GM18868 (cell line): ENCODE results near the gene TMEM135.

Experiments
- ATAC-seq: cut with Tn5 transposase; IDR thresholded peaks from one replicate; pipeline ENCODE4 v1.9.1; 2021; ENCODE audit warnings: mild to moderate bottlenecking, moderate library complexity; ENCODE audit not compliant: unreplicated experiment

TMEM135 gene

DNA sequence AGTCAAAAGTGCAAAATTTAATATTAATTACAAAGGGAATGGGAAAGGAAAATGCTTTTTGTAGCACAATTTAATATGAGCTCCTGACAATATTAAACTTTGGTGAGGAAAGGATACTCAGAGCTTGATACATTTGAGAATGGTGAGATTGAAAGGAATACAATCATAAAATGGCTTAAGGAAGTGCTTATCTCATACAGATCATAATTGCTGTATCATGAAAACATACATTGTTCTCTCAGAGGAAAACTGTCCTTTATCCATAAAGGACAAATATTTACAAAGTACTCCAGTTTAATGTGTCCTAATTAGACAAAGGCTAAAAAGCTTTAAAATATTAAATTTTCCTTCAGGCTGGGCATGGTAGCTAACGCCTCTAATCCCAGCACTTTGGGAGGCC lies 260.4 kb downstream of the TMEM135 start:
- ATAC-seq = no peak

DNA sequence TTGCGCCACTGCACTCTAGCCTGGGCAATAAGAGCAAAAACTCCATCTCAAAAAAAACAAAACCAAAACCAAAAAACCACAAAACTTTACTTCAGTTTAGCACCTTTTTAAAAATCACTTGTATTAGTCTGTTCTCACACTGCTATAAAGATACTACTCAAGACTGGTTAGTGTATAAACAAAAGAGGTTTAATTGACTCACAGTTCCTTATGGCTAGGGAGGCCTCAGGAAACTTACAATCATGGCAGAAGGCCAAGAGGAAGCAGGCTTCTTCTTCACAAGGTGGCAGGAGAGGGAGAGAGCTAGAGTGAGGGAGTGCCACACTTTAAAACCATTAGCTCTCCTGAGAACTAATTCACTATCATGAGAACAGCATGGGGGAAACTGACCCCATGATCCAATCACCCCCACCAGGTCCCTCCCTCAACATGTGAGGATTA lies 261.3 kb downstream of the TMEM135 start:
- no peak for ATAC-seq

DNA sequence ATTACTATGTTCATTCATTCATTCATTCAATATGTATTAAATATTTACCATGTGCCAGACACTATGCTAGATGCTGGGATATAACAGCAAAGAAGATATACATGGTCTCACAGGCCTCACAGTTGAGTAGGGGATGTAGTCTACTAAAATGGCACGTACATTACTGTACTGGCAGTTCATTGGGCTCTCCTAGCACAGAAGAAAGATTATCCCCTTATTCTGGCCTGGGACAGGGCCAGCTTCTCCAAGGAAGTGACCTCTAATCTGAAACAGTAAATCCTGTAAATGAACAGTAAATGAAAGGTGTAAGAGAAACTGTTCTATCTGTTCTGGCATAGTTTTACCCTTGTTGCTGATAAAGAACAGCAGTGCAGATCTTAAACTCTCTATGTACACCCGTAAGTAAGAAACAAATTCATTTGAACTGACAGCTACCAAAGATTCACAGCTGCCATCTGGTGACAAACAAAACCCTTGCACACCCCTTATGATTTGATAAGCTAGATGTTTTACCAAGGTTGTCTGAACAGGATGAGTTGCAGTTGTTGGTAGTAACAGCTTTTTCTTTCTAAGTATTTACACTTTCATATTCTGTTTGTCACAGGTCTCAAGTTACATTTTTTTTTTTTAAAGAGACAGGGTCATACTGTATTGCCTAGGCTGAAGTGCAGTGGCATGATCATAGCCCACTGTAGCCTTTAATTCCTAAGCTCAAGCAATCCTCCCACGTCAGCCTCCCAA lies 263.1 kb downstream of the TMEM135 start:
- peak; percentile 59 for ATAC-seq

DNA sequence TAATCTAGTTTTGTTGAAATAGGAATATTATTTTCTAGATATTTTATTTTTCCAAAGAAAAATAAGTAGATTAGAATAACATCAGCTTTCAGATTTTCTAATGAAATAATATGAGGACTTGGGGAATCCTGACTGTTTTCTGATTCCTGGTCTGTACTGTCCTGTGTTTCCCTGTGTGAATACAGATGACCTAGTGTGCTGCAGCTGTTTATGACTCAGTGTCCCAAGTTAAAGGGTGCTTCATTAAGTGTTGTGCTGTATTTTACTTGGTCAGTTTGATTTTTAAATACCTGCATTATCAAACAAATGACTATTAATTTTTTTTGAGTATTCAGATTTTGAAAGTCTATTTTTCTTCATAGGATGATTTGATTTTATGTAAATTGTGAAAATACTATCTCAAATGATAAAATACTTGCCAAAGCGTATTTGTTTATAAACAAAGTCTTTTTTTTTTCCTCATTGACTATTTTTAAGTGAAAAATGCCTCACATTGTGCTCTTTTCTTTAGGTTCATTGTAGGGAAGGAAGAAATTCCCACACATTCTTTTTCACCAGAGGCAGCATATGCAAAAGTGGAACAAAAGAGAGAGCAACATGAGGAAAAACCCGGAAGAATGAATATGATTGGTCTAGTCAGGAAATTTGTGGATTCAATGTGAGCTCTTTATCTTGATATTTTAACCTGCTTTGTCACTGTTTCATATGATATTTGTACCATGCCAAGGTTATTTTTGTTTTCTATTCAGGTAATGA lies 264.2 kb downstream of the TMEM135 start:
- ATAC-seq = no peak

DNA sequence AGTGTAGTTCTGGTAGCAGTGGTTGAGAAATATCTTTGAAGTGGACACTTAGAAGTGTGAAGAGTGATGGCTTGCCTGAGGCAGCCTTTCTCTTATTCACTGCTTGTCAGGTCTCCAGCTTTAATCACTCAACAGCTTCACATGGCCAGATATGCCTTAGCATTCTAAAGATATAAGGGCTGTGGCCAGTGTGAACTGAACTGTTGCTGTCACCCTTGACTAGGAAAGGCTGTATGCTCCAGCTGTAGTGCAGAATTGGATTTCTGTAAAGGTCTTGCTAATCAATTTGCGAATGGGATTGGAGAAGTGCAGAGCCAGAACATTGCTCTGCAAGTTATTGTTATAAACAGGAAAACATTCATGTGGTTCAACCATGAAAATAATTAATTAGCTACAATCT lies 266.7 kb downstream of the TMEM135 start:
- no peak for ATAC-seq

DNA sequence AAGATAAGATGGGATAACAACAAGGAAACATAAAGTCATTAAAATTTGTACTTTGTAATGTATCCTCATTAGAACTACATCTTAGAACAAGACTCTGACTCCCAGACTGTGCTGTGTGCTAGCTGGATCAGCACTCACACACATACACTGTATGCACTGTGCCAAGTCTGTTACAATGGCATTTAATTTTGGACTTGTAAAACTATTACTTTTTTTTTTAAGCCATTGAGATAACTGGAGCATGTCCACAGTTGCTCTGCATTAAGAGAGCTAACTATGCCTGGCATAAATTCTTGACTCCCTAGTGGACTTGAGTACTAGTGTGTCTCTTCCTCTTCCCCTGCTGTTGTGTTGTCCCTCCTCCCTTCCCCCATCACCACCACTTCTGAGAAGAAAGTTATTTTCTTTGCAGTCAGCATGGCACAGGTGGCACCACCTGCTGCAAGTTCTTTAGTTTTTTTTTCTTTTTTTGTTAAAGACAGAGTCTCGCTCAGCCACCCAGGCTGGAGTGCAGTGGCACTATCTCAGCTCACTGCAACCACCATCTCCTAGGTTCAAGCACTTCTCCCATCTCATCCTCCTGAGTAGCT lies 268.6 kb downstream of the TMEM135 start:
- ATAC-seq = no peak

DNA sequence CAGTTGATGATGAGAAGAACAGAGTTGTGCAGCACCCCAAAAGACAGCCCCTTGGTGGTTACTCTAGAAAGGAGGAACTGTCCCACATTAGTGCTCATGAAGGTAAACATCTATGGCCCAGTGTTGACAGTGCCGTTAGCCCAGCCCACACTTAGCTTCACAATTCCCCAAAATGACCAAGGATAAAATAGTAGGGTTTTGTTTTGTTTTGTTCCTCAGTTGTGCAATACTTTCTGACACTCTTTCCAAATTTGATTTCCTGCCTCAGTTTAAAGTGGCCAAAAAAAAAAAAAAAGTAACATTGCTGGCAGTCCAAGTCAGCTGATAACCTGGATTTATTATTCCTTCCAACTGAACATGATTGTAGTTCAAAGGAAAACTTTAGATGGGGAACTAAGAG lies 269.4 kb downstream of the TMEM135 start:
- ATAC-seq = no peak

DNA sequence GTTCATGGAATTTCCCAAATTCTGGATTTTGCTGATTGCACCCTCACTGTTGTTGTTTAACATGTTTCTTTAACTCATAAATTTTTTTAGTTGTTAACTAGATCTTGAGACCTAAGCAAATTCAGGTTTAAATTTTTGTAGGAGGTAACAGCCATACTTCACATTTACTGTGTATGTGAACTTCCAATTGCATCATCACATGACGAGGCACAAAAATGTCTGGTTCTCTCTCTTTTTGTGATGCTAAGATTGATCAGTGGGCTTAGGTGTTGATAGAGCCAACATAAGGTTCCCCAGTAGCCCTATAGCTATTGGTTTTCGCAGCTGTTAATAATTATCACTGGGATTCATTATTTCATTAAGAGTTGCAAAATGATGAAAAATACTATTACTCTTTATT lies 277.5 kb downstream of the TMEM135 start:
- ATAC-seq = no peak

DNA sequence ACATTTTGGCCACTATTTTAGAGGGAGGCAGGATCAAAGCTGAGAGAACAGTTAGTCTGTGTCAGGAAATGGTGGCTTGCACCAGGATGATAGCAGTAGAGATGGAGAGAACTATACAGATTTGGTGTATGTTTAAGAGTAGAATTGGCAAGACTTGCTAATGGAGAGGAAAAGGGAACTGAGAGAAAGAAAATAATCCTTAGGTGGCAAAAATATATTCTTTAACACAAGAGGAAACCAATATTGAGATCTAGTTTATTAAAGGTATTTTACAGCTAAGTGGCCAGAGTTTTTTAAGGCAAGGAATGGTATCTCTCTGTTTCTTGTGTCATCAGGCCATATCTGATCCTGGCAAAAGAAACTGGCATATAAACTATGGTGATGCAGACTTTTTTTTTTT lies 278.8 kb downstream of the TMEM135 start:
- ATAC-seq = no peak

DNA sequence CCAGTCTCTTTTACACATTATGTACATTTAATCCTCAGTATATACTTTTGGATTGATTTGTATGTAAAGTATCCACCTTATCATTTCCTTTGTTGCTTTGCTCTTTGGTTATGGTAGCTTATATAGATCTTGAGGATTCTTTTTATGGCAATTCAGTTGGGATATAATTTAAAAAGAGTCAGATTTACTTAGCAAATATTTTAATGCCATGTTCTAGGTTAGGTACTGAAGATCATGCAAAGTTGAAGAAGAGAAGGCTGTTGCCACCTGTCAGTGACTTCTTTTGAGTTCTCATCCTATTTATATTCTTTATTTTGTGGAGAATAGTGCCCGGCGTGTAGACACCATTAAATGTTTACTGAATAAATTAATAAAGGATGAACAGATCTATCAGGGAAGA lies 279.7 kb downstream of the TMEM135 start:
- ATAC-seq = no peak

DNA sequence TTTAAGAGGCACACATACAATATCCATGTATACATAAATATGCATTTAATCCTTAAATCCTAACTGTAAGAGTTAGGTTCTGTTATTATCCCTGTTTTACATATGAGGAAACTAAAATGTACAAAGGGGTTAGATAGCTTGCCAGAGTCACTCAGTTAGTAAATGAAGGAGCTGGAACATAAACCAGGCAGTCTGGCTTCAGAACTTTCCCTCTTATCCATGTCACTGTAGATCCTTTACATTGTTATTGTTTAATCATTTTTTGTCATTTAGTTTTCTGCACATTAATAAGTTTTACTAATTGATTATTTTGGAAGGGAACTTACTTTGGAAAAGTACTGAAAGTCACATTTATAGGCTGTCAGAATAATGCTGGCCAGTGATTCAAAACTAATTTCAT lies 282.4 kb downstream of the TMEM135 start:
- ATAC-seq = no peak

DNA sequence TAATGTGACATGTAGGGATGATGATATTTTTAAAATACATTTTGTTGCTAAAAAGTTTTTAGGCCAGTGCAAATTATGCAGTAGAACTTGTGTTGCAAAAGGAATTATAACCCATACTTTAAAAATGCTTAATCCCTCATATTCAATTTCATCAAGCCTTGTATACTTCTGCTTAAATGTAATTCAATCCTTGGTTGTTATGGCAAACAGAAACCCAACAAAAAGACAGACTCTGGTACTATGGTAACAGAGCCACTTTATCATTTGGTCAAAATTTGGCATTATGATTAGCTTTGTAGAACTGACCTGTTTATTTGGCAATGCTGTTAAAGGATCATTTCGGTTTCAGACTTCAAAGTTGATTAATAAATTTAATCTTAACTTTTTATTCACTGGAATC lies 284.8 kb downstream of the TMEM135 start:
- ATAC-seq = no peak

DNA sequence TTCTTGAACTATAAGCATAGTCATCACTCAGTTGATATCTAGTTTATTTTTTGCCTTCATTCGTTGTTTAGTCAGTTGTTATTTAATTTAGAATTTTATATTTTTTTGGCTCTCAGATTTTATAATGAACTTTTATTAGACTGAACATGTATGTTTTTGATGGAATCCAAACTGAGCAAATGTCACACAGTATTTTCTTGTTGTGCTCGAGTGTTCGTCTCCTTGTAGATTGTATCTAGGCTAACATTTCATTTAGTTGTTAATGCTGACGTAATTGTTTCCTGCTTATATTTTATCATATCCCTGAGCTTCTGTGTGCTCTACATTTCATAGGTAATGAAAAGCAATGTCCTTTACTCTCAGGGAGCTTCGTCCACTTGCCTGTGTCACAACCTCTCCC lies 286.2 kb downstream of the TMEM135 start:
- ATAC-seq = no peak

DNA sequence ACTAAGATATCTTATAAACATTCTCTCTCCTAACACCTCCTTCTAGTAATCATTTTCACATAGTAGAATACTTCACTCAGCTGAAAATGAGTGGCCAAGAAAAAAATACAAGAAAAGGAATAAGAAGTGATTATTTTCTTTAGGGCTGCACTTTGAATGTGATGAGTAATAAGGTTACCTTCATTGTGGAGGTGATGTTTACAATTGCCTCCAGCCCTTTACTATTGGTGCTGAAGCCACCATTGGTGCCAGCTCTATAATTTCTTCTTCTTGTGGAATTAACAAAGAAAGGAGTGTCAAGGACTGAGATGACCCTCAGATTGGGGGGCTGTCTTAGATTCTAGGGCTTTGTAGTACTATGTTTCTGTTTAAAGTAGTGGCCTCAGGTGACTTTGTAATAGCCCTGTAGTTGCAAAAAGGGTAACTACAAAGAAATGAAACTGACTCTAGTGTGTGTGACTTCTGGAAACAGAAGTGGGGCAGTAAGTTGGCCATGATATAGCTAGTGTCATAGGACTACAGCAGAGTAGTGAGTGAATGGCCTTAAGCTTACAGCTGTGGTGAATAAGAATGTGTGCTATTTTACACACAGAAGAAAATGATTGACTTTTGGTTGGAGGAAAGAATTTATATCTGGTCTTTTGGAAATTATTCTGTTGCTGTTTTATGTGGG lies 287.2 kb downstream of the TMEM135 start:
- ATAC-seq = peak; percentile 84

DNA sequence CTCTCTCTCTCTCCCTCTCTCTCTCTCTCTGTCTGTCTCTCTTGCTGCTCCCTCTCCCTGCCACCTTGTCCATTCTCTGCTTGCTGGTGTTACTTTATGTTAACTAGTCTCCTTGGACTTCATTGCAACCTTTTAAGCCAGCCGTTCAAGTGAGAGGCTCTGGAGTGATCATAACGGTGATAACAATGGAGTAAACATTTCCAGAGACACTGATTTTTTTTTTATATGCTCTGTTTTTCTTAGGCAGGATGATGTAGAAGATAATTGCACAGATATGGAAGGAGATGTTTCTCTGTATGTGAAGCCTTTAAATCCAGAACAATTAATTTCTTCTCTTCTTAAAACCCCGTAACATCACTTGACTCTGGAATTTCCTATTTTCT lies 287.7 kb downstream of the TMEM135 start:
- no peak for ATAC-seq

DNA sequence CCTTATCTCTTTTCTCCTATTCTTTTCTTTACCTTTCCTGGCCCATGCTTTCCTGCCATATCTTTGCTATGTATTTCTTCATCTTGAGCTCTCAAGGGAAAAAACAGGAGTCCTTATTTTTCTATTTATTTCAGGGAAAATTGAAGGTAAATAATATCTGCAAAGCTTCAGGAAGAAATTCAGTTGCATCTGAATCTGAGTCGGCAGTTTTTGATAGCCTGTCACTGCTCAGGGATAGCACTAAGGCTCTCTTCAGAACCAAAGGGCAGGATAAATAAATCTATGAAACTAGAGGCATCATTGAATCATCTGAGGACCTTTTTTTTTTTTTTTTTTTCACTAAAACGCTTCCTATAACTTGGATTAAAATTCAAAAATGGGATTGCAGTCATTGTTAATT lies 288.9 kb downstream of the TMEM135 start:
- no peak for ATAC-seq

DNA sequence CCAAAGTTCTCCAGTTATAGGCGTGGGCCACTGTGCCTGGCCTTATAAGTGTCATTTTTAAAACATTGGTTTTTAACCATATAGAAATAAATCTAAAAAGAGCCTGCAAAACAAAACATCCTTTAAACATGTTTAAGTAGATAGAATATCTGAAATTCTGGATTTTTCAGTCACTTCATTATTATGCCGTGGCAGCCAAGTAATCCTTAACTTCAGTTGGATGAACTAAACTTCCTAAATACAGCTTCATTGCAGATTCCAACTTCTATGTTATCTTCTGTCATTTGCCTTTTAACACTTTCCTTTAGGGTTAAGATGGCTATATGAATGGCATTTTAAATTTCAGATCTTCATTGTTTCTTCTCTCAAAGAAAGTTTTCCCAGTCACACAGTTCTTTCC lies 291.4 kb downstream of the TMEM135 start:
- no peak for ATAC-seq

DNA sequence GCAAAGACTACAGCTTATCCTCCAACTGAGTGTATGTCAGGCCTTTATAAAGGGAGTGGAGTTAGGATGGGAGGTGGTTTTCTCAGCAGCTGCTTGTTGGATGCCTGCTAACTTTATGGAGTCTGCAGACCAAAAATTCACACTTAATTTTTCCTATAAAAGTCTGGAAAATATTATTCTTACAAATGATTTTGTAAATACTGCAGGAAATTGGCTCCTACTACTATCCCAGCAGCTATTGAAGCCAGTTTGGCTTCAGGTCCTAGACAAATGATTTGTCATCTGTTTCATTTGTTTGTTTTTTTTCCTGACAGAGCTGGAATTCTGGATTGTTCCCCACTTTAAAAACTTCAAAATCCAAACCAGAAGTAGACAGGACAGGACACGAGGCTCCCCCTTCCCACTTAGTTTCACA lies 292.5 kb downstream of the TMEM135 start:
- ATAC-seq = no peak

DNA sequence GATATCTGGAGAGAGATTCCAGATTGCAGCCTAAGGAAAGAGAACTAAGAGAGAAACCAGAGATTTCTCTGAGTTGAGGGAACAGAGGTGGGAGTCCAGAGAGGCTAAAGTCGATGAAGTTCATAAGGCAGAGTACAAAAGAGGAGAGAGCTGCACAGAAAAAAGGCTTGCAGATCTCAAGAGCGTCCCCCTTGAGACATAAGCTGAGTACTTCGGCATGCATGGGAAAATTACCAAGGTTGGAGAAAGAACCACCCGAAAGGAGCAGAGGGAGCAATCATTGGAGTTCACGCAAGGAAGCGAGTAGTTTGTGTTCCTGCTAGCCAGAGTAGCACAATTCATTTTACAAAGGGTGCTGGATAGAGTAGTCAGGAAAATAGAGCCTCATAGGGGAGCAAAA lies 293.5 kb downstream of the TMEM135 start:
- no peak for ATAC-seq

DNA sequence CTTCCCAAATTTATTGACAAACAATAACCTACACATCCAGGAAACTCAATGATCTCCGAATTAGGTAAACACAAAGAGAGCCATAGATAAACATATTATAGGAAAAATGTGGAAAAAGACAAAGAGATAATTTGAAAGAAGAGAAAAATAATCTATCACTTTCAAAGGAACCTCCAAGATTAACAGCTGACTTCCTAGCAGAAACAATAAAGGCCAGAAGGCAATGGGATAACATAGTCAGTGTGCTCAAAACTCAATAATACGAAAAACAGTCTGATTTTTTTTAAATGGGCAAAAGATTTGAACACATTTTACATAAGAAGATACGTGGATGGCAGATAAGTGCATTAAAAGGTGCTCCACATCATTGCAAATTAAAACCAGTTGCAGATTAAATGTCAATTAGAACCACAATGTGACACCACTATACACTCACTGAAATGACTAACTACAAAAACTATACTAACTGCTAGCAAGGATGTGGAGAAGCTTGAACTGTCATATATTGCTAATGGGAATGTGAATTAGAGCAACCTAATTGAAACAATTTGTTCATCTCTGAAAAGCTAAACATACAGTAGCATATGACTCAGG lies 300.4 kb downstream of the TMEM135 start:
- ATAC-seq = no peak

DNA sequence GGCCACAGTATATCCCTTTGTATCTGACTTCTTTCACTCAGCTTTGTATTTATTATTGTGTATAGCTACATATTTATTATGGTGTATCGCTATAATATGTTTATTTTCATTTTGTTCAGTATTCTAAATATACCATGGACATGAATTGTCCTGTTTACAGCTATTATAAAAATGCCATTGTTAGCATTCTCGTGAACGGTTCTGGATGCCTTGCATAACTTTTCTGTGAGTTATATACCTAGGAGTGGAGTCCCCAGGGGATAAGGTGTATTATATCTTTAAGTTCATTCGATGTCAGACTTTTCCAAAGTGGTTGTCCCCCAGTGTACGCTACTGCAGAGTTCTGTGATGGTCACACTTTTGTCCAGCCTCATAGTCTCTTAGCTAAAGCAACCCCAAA lies 301.7 kb downstream of the TMEM135 start:
- no peak for ATAC-seq
